Heart right ventricle (tissue), 16 donors: Measurements from ENCODE around the gene DLGAP1. TPM values are rescaled to one million over a fixed set of nuclear protein-coding genes. Genes with fewer than 3 reads are reported as not detected.

ENCODE experiments used
- ATAC-seq, 8 donors: fragments of 200-7000 bp; cut with Tn5 transposase; one replicate each; pipeline ENCODE4 v1.9.1; 2020; ENCODE audit warnings: mild to moderate bottlenecking in 8 of 8, moderate library complexity in 8 of 8, moderate number of reproducible peaks in 1 of 8
- DNase-seq, 2 donors: peaks; one replicate each; pipeline ENCODE4 v3.0.0-alpha.2; 2020
- H3K27ac ChIP-seq, 10 donors: fragments of 200-600 bp; sonication (generic) in 2 of 10; one replicate each; pipeline versions ENCODE4 v1.5.0 to v1.8.0; 2020 to 2022; ENCODE audit warnings: mild to moderate bottlenecking in 3 of 10
- H3K27me3 ChIP-seq, 7 donors: fragments of 200-600 bp; one replicate each; pipeline ENCODE4 v1.8.0; 2021 to 2022; ENCODE audit warnings: mild to moderate bottlenecking in 2 of 7
- H3K36me3 ChIP-seq, 9 donors: fragments of 200-600 bp; sonication (generic) in 1 of 9; one replicate each; pipeline versions ENCODE4 v1.5.0 to v1.8.0; 2020 to 2022; ENCODE audit warnings: mild to moderate bottlenecking in 2 of 9
- H3K4me1 ChIP-seq, 9 donors: fragments of 200-600 bp; sonication (generic) in 1 of 9; one replicate each; pipeline versions ENCODE4 v1.5.0 to v1.8.0; 2020 to 2022; ENCODE audit warnings: mild to moderate bottlenecking in 4 of 9
- H3K4me3 ChIP-seq, 10 donors: fragments of 200-600 bp; sonication (generic) in 2 of 10; one replicate each; pipeline versions ENCODE4 v1.5.0 to v1.8.0; 2020 to 2022; ENCODE audit warnings: mild to moderate bottlenecking in 7 of 10, moderate library complexity in 2 of 10
- H3K9me3 ChIP-seq, 11 donors: fragments of 200-600 bp in 10 of 11; sonication (generic) in 2 of 11; one replicate each; pipeline versions ENCODE4 v1.5.0 to v1.8.0; 2013 to 2022; ENCODE audit warnings: mild to moderate bottlenecking in 2 of 11, control low read depth in 1 of 11, moderate library complexity in 1 of 11
- CTCF ChIP-seq, 9 donors: fragments of 200-600 bp; sonication (generic) in 2 of 9; IDR thresholded peaks; one replicate each; pipeline versions ENCODE4 v1.5.0 to v1.8.0; 2021 to 2022; ENCODE audit warnings: antibody characterized with exemption in 9 of 9, mild to moderate bottlenecking in 5 of 9, moderate library complexity in 1 of 9
- WGBS, 2 donors: extraction: QIAGEN DNeasy Blood & Tissue Kit; methylation state at CpG; one replicate each; pipeline ENCODE4 v1.1.7; 2013; ENCODE audit warnings: inconsistent platforms in 1 of 2; 5-methylcytosine and 5-hydroxymethylcytosine counted together
- intact Hi-C, 10 donors: fragments of 100-400 bp; cut with DNase I; formaldehyde crosslinking; loops; one replicate each; pipeline versions ENCODE4 v1.11.1 to v1.14.2; 2022
- polyA plus RNA-seq, 2 donors: library from polyadenylated mRNA; stranded (reverse); fragments of 200-250 nt; gene quantifications; one replicate each; pipeline ENCODE4 v1.2.3, GENCODE V29; 2013
- total RNA-seq, 10 donors: library from RNA; stranded (reverse); fragmentation: NEBNext Ultra II Directional in 3 of 10; extraction: Animal tissue kit (Norgen Biotek cat#: 25700) in 3 of 10; gene quantifications; one replicate each; pipeline versions ENCODE4 v1.2.1 to v1.2.4, GENCODE V29; 2021 to 2023
- donor health status: Arrhythmogenic right ventricular cardiomyopathy.
- donor health status: ischemic (EF 13 %, LVEDD 7.1; RV severe dilation, severe dysfunction).
- donor health status: healthy with polysubstance abuse.
- donor health status: DM: no; HTN: yes; CAD: no.
- donor health status: DM: no; HTN: no; CAD: no.
- donor health status: ischemic (EF 25% LVEDD 6.9; RV normal size, moderate dysfunction).
- donor health status: ischemic (EF 25% LVEDD 5.7; RV mildly dilated, moderate dysfunction).
- donor health status: healthy.
- donor health status: DM: yes; HTN: yes; CAD: no.
- donor health status: Ischemic cardiomyopathy.
- donor health status: ischemic (EF 35%, LVEDD 5.7; RV mildly dilated, moderate dysfunction).
- donor health status: nonischemic (EF 11% LVEDD 7.7; RV severe dilation, severe dysfunction).
- donor health status: DM: yes; HTN: yes; CAD: no.
- donor health status: PGD.
- donor health status: ischemic (EF 29% LVEDD 5.4; RV normal size, mild dysfunction).
- donor health status: nonischemic (EF 23%, LVEDD 6.1; RV moderate dilation, normal function).

Gene DLGAP1
- total and polyA plus RNA-seq, 12 donors, result 0.07 to 7.2 (median 1.0) TPM; not detected in 2

DNA sequence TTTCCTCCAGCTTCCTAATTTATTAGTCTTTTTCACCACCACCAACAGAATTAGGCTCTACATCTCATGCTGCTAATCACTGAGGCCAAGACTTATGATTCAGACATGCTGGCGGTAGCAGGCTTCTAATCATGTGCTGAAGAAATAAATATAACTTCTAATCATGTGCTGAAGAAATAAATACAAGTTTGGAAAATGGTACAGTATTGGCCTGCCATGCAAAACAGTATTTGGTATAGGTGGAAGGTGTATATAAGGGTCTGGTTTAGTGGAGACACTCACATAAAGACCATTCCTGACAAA is 764.4 kb downstream of the DLGAP1 start:
- DNase-seq (no peak), ATAC-seq (no peak)
- Histone ChIP-seq H3K27ac (no peak overlapping the region), H3K9me3 (peaks cover 0 to 16% (median 0%) of the 10 kb centered on the region in 11 donors), H3K4me3 (no peak overlapping the region), H3K4me1 (peaks cover 0 to 11% (median 0%) of the 10 kb centered on the region in 9 donors), H3K36me3 (no peaks in the 10 kb centered on the region), H3K27me3 (no peaks in the 10 kb centered on the region)
- intact Hi-C loops, result no loop called here
- TF ChIP-seq CTCF (IDR thresholded peaks at IDR 0.05), result no peak
- WGBS, 2 donors, result 74 to 87% methylated on average over 1 of the region's 1 CpG

DNA sequence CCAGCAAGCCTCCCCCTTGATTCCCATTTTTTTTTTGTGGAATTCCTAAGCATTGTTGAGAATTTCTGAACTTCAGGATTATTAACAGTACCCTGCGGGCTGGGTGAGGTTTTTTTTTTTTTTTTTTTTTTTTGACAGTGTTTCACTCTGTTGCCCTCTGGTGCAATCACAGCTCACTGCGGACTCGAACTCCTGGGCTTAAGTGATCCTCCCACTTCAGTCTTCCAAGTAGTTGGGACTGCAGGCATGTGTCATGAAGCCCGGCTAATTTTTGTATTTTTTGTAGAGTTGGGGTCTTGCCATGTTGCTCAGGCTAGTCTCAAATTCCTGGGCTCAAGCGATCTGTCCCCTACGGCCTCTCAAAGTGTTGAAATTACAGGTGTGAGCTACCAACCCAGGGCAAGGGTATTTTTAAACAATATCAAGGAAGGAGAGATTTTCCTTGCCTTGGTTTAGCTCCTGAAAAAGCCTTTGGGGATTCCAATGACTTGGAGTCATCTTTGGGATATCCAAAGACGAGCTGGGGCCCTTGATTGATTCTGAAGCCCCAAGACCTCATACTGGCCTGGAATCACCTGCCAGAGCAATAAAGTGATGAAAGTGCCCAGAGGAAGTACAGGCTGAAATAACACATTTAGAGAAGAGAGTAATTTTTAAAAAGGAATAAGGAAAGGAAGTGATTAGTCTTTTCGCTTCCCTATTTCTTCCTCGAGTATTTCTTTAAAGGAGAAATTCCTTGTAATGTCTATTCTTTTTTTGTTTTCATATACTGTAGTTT is 764.9 kb downstream of the DLGAP1 start:
- DNase-seq (no peak), ATAC-seq (no peak)
- no peaks in the 10 kb centered on the region for H3K27me3 ChIP-seq
- H3K4me3 ChIP-seq, result no peak overlapping the region
- no peak overlapping the region for H3K27ac ChIP-seq
- no peaks in the 10 kb centered on the region for H3K36me3 ChIP-seq
- peaks cover 0 to 10% (median 0%) of the 10 kb centered on the region in 11 donors for H3K9me3 ChIP-seq
- peaks cover 0 to 11% (median 0%) of the 10 kb centered on the region in 9 donors for H3K4me1 ChIP-seq
- intact Hi-C loops, result no loop called here
- TF ChIP-seq CTCF (IDR thresholded peaks at IDR 0.05), result no peak
- WGBS, 2 donors, result 82 to 88% methylated on average over 9 of the region's 9 CpGs

DNA sequence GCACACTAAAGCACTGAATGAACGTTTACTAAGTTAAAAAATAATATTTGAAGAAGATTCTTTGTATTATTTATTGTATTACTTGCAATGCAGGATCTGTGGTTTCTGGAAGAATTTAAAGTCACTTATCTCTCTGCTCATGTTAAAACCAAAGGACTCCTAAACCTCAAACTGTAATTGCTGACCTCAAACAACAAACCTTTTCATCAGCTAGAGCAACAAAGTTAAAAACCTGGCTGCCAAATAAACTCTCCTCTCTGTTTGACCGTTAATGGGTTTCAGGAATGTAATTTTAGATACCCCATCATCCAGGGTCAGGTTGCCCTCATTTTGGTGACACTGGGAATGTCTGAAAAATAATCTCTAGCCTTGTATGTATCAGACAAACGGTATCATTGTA is 766.0 kb downstream of the DLGAP1 start:
- Histone ChIP-seq H3K4me3 (no peak overlapping the region), H3K36me3 (no peaks in the 10 kb centered on the region), H3K4me1 (peaks cover 0 to 11% (median 0%) of the 10 kb centered on the region in 9 donors), H3K9me3 (peaks cover 0 to 9% (median 0%) of the 10 kb centered on the region in 11 donors), H3K27ac (no peak overlapping the region), H3K27me3 (no peaks in the 10 kb centered on the region)
- WGBS, 2 donors, result 54 to 60% methylated on average over 3 of the region's 3 CpGs
- no peak for TF ChIP-seq CTCF (IDR thresholded peaks at IDR 0.05)
- intact Hi-C loops, result no loop called here
- ATAC-seq, result no peak
- no peak for DNase-seq

- TF ChIP-seq CTCF (IDR thresholded peaks at IDR 0.05), result no peak
- intact Hi-C loops, result no loop called here
- DNase-seq, result no peak
- ATAC-seq, result no peak
- 40 to 49% methylated on average over 5 of the region's 5 CpGs for WGBS, 2 donors
- H3K4me3 ChIP-seq, result no peak overlapping the region
- H3K4me1 ChIP-seq, result peaks cover 0 to 11% (median 0%) of the 10 kb centered on the region in 9 donors
- no peak overlapping the region for H3K27ac ChIP-seq
- peaks cover 0 to 9% (median 0%) of the 10 kb centered on the region in 11 donors for H3K9me3 ChIP-seq
- H3K27me3 ChIP-seq, result no peaks in the 10 kb centered on the region
- no peaks in the 10 kb centered on the region for H3K36me3 ChIP-seq
Measured at GRCh38 chr18:3688690-3689089, 766.4 kb downstream of the DLGAP1 start.
